T-cell (primary cell): ENCODE results near the gene BRWD1. TPM values are rescaled to one million over a fixed set of nuclear protein-coding genes. Genes with fewer than 3 reads are reported as not detected.

Experiments
- ATAC-seq, 4 experiments: fragments of 200-7000 bp in 3 of 4; fragments of 150-1000 bp in 1 of 4; cut with Tn5 transposase; replicated peaks in 1 of 4; 1 replicate in 3 of 4; 2 replicates in 1 of 4; pipeline ENCODE4 v1.10.0; 2021; ENCODE audit warnings: moderate library complexity in 3 of 4, mild to moderate bottlenecking in 2 of 4, moderate number of reproducible peaks in 1 of 4
- CTCF ChIA-PET, 2 donors: fragments of 300-600 bp; sonication (Branson Sonifier 250); formaldehyde crosslinking; loops; one replicate each; lab custom pipeline; 2022; ENCODE audit warnings: antibody characterized with exemption in 2 of 2; lab: Charles Lee
- POLR2A ChIA-PET, 2 donors: fragments of 300-600 bp; sonication (Branson Sonifier 250); formaldehyde crosslinking; loops; one replicate each; lab custom pipeline; 2022; ENCODE audit warnings: antibody characterized with exemption in 2 of 2; lab: Charles Lee
- DNase-seq, 35 experiments: peaks; one replicate each; pipeline versions ENCODE4 v3.0.0 to v3.0.0-alpha.2; 2013 to 2023
- H3K27ac ChIP-seq: one replicate; pipeline ENCODE4 v1.5.1; 2013; ENCODE audit warnings: low read length
- H3K27me3 ChIP-seq, 2 experiments: replicated peaks in 1 of 2; 1 replicate in 1 of 2; 2 replicates in 1 of 2; pipeline versions ENCODE4 v1.6.1 to v1.7.0; 2013; ENCODE audit warnings: low read length in 1 of 2, mixed read lengths in 1 of 2; ENCODE audit not compliant: control insufficient read depth in 2 of 2, insufficient read depth in 2 of 2; ENCODE audit errors: extremely low read depth in 1 of 2
- H3K36me3 ChIP-seq, 2 donors: 1 replicate in 1 of 2; 2 replicates in 1 of 2; pipeline versions ENCODE4 v1.6.1 to v1.7.0; 2013; ENCODE audit warnings: low read length in 1 of 2; ENCODE audit not compliant: control insufficient read depth in 2 of 2, insufficient read depth in 1 of 2; ENCODE audit errors: extremely low read depth in 1 of 2
- H3K4me1 ChIP-seq, 2 experiments: 1 replicate in 1 of 2; 2 replicates in 1 of 2; pipeline versions ENCODE4 v1.6.1 to v1.7.0; 2013; ENCODE audit warnings: low read length in 2 of 2, mixed read lengths in 1 of 2; ENCODE audit not compliant: insufficient read depth in 2 of 2, control insufficient read depth in 1 of 2; ENCODE audit errors: extremely low read depth in 1 of 2
- H3K4me3 ChIP-seq, 2 donors: 1 replicate in 1 of 2; 2 replicates in 1 of 2; pipeline versions ENCODE4 v1.5.1 to v1.7.0; 2013; ENCODE audit warnings: mild to moderate bottlenecking in 2 of 2, low read length in 1 of 2, moderate library complexity in 1 of 2; ENCODE audit not compliant: control insufficient read depth in 1 of 2; ENCODE audit errors: extremely low read depth in 1 of 2
- H3K9me3 ChIP-seq: 2 replicates; pipeline ENCODE4 v1.7.0; 2013
- H3K27ac Mint-ChIP-seq, 2 donors: one replicate each; pipeline ENCODE4 v1.8.0; 2020 to 2021; ENCODE audit warnings: mild to moderate bottlenecking in 2 of 2, mixed read lengths in 2 of 2
- H3K27me3 Mint-ChIP-seq, 2 donors: one replicate each; pipeline ENCODE4 v1.8.0; 2021 to 2022; ENCODE audit warnings: mixed read lengths in 2 of 2
- H3K36me3 Mint-ChIP-seq: one replicate; pipeline ENCODE4 v1.8.0; 2021; ENCODE audit warnings: mixed read lengths
- H3K4me1 Mint-ChIP-seq, 3 donors: one replicate each; pipeline ENCODE4 v1.8.0; 2020 to 2022; ENCODE audit warnings: mixed read lengths in 3 of 3, mild to moderate bottlenecking in 1 of 3
- H3K4me3 Mint-ChIP-seq, 3 donors: one replicate each; pipeline ENCODE4 v1.8.0; 2020 to 2022; ENCODE audit warnings: mild to moderate bottlenecking in 3 of 3, mixed read lengths in 3 of 3, moderate library complexity in 3 of 3
- H3K9me3 Mint-ChIP-seq, 3 donors: one replicate each; pipeline ENCODE4 v1.8.0; 2020 to 2022; ENCODE audit warnings: mixed read lengths in 3 of 3
- WGBS: methylation state at CpG from one replicate; pipeline ENCODE4 v1.1.5; 2013; ENCODE audit warnings: missing lambda C conversion rate; ENCODE audit not compliant: insufficient coverage; 5-methylcytosine and 5-hydroxymethylcytosine counted together
- total RNA-seq, 35 experiments: library from RNA in 6 of 35; stranded (reverse) in 6 of 35; fragments of 120-200 nt in 1 of 35; gene quantifications; one replicate each; pipeline versions ENCODE4 v1.2.1 to v1.2.4 and lab custom pipeline; 2013 to 2026

The BRWD1 gene
- total RNA-seq, 5 donors from 2014 or later (not counting 1 experiment from before 2014, with no cell fraction given) = 70.2 to 86.3 (median 75.2) TPM

DNA sequence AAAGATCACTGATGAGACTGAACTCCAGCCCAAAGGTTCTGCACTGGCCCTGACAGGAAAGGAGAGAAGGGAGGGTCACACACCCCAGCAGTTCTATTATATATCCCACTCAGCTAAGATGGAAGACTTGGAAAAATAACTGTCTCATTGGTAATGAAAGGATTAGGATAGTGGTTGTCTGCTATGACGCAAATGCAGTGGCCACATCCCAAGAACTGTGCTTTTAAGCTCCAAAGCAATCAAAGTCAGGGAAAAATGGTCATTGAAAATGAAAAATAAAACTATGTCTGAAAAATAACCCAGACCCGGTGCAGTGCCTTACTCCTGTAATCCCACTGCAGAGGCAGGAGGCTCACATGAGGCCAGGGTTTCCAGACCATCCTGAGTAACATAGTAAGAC lies 161.2 kb downstream of the BRWD1 start:
- DNase-seq (no peak), ATAC-seq (no peak)
- Mint-ChIP-seq H3K9me3 (no peaks in the 10 kb centered on the region), H3K27ac (no peak overlapping the region), H3K4me3 (no peak overlapping the region), H3K4me1 (no peaks in the 10 kb centered on the region), H3K36me3 (no peaks in the 10 kb centered on the region), H3K27me3 (peaks cover 0 to 6% of the 10 kb centered on the region in 2 donors)
- H3K4me1 ChIP-seq = no peaks in the 10 kb centered on the region
- H3K27me3 ChIP-seq = peaks cover 0 to 13% of the 10 kb centered on the region in 2 experiments
- no CpG with 5 or more reads among the region's 2 CpGs for WGBS
- ChIA-PET POLR2A (no interaction called here), CTCF (no interaction called here)
- H3K4me3 ChIP-seq = no peak overlapping the region
- no peak overlapping the region for H3K27ac ChIP-seq
- no peaks in the 10 kb centered on the region for H3K36me3 ChIP-seq
- no peaks in the 10 kb centered on the region for H3K9me3 ChIP-seq

DNA sequence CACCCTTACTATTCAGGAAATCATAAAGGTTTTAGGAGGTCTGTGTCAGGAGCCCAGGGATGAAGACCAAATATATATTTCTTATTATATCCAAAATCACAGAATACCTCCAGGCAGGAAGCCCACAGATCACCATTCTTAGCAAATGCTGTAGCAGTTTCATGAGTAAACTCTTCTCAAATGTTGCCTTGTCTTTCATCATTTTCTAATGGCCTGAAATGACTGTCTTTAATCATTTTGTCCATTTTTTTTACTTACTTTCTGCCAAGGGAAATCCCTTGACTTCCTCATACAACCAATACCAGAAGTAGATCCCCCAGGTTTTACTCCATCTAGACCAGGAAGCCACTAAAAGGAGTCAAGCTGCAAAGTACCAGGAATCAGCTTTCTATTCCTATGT lies 162.6 kb downstream of the BRWD1 start:
- Mint-ChIP-seq H3K27ac (no peak overlapping the region), H3K27me3 (peaks cover 0 to 6% of the 10 kb centered on the region in 2 donors), H3K4me1 (no peaks in the 10 kb centered on the region), H3K36me3 (no peaks in the 10 kb centered on the region), H3K9me3 (no peaks in the 10 kb centered on the region), H3K4me3 (no peak overlapping the region)
- H3K27me3 ChIP-seq = peaks cover 0 to 10% of the 10 kb centered on the region in 2 experiments
- ATAC-seq (no peak), DNase-seq (no peak)
- H3K36me3 ChIP-seq = no peaks in the 10 kb centered on the region
- H3K9me3 ChIP-seq = no peaks in the 10 kb centered on the region
- no peaks in the 10 kb centered on the region for H3K4me1 ChIP-seq
- H3K4me3 ChIP-seq = no peak overlapping the region
- ChIA-PET CTCF (interaction anchor here (0.6 to 1.0 kb wide), 2 partner anchors 12 to 643 kb away, joined by 3 to 4 read pairs; no protein-coding TSS in a partner anchor), POLR2A (no interaction called here)
- H3K27ac ChIP-seq = no peak overlapping the region

DNA sequence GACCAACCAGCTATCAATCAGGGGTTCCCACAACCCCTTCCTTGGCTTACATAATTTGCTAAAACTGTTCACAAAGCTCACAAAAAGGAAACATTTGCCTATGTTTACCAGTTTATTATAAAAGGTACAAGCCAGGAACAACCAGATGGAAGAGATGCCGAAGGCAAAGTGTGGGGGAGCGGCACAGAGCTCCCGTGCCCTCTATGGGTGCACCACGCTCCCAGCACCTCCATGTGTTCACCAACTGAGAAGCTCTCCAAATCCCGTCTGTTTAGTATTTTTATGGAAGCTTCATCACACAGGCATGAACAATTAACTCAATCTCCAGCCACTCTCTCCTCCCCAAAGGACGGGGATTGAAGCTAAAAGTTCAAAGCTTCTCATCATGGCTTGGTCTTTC lies 163.1 kb downstream of the BRWD1 start:
- Histone ChIP-seq H3K9me3 (no peaks in the 10 kb centered on the region), H3K27me3 (peaks cover 0 to 10% of the 10 kb centered on the region in 2 experiments), H3K4me1 (no peaks in the 10 kb centered on the region), H3K27ac (no peak overlapping the region), H3K4me3 (no peak overlapping the region), H3K36me3 (no peaks in the 10 kb centered on the region)
- Mint-ChIP-seq H3K27ac (no peak overlapping the region), H3K4me1 (no peaks in the 10 kb centered on the region), H3K9me3 (no peaks in the 10 kb centered on the region), H3K36me3 (no peaks in the 10 kb centered on the region), H3K27me3 (peaks cover 0 to 6% of the 10 kb centered on the region in 2 donors), H3K4me3 (no peak overlapping the region)
- ChIA-PET POLR2A (no interaction called here), CTCF (interaction anchor here (0.6 to 1.0 kb wide), 2 partner anchors 12 to 642 kb away, joined by 3 to 4 read pairs; no protein-coding TSS in a partner anchor)
- DNase-seq (no peak), ATAC-seq (no peak)
- WGBS = 93% methylated on average over 3 of the region's 6 CpGs

GRCh38 chr21:39149882-39150281 lies 163.6 kb downstream of the BRWD1 start:
- POLR2A ChIA-PET = no interaction called here

DNA sequence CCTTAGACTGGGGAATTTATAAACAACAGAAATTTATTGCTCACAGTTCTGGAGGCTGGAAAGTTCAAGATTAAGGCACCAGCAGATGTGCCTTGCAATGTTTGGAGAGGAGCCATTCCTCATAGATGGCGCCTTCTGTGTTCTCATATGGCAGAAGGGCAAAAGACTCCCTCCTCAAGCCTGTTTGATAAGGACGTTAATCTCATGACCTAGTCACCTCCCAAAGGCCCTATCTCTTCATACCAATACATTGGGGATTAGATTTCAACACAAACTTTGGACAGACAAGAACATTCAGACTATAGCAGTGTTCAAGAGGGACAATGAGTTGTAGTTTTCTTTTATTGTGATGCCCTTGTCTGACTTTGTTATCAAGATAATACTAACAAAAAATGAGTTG lies 164.5 kb downstream of the BRWD1 start:
- no peaks in the 10 kb centered on the region for H3K4me1 ChIP-seq
- WGBS = no CpG with 5 or more reads among the region's 2 CpGs
- no peaks in the 10 kb centered on the region for H3K9me3 ChIP-seq
- Mint-ChIP-seq H3K36me3 (no peaks in the 10 kb centered on the region), H3K4me3 (no peak overlapping the region), H3K27ac (no peak overlapping the region), H3K9me3 (no peaks in the 10 kb centered on the region), H3K27me3 (peaks cover 0 to 6% of the 10 kb centered on the region in 2 donors), H3K4me1 (no peaks in the 10 kb centered on the region)
- POLR2A ChIA-PET = no interaction called here
- no peak overlapping the region for H3K4me3 ChIP-seq
- DNase-seq (no peak), ATAC-seq (no peak)
- CTCF ChIA-PET = no interaction called here
- no peak overlapping the region for H3K27ac ChIP-seq
- no peaks in the 10 kb centered on the region for H3K36me3 ChIP-seq
- H3K27me3 ChIP-seq = peaks cover 0 to 10% of the 10 kb centered on the region in 2 experiments

More at GRCh38 chr21:39149882-39150281, 163.6 kb downstream of the BRWD1 start:
- H3K27ac ChIP-seq = no peak overlapping the region
- peaks cover 0 to 10% of the 10 kb centered on the region in 2 experiments for H3K27me3 ChIP-seq
- no peaks in the 10 kb centered on the region for H3K4me1 Mint-ChIP-seq
- no peaks in the 10 kb centered on the region for H3K9me3 Mint-ChIP-seq
- no peaks in the 10 kb centered on the region for H3K36me3 Mint-ChIP-seq
- no peaks in the 10 kb centered on the region for H3K4me1 ChIP-seq
- CTCF ChIA-PET = interaction anchor here in 1 of 2 donors (1.0 kb wide), 1 partner anchor 11 kb away, joined by 4 read pairs; no protein-coding TSS in a partner anchor
- no peaks in the 10 kb centered on the region for H3K9me3 ChIP-seq
- no peak for DNase-seq
- H3K36me3 ChIP-seq = no peaks in the 10 kb centered on the region
- no peak for ATAC-seq
- no peak overlapping the region for H3K4me3 Mint-ChIP-seq
- peaks cover 0 to 6% of the 10 kb centered on the region in 2 donors for H3K27me3 Mint-ChIP-seq
- no peak overlapping the region for H3K27ac Mint-ChIP-seq
- H3K4me3 ChIP-seq = no peak overlapping the region

GRCh38 chr21:39144191-39144590 lies 169.2 kb downstream of the BRWD1 start:
- no CpG with 5 or more reads among the region's 3 CpGs for WGBS
- Histone ChIP-seq H3K27ac (no peak overlapping the region), H3K36me3 (no peaks in the 10 kb centered on the region), H3K4me3 (no peak overlapping the region), H3K27me3 (peaks cover 0 to 2% of the 10 kb centered on the region in 2 experiments), H3K4me1 (no peaks in the 10 kb centered on the region), H3K9me3 (no peaks in the 10 kb centered on the region)
- no peak for ATAC-seq
- DNase-seq = no peak
- Mint-ChIP-seq H3K9me3 (no peaks in the 10 kb centered on the region), H3K4me3 (no peak overlapping the region), H3K27ac (no peak overlapping the region), H3K4me1 (no peaks in the 10 kb centered on the region), H3K36me3 (no peaks in the 10 kb centered on the region), H3K27me3 (peaks cover 0 to 5% of the 10 kb centered on the region in 2 donors)
- ChIA-PET POLR2A (no interaction called here), CTCF (no interaction called here)

DNA sequence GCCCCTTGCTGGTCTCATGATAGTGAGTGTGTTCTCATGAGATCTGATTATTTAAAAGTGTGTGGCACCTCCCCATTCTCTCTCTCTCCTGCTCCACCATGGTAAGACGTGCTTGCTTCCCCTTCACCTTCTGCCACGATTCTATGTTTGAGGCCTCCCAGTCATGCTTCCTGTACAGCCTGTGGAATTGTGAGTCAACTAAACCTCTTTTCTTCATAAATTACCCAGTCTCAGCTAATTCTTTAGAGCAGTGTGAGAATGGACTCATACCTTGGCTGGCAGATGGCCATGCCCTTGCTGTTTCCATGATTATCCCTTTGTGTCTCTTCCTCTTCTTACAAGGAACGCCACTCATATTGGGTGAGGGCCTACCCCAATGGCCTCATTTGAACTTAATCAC lies 170.5 kb downstream of the BRWD1 start:
- Mint-ChIP-seq H3K36me3 (no peaks in the 10 kb centered on the region), H3K4me1 (no peaks in the 10 kb centered on the region), H3K27me3 (peaks cover 0 to 5% of the 10 kb centered on the region in 2 donors), H3K9me3 (no peaks in the 10 kb centered on the region), H3K27ac (no peak overlapping the region), H3K4me3 (no peak overlapping the region)
- no peak overlapping the region for H3K27ac ChIP-seq
- H3K36me3 ChIP-seq = no peaks in the 10 kb centered on the region
- ATAC-seq (no peak), DNase-seq (no peak)
- peaks cover 0 to 2% of the 10 kb centered on the region in 2 experiments for H3K27me3 ChIP-seq
- ChIA-PET POLR2A (no interaction called here), CTCF (no interaction called here)
- H3K4me3 ChIP-seq = no peak overlapping the region
- no CpG with 5 or more reads among the region's 3 CpGs for WGBS
- no peaks in the 10 kb centered on the region for H3K9me3 ChIP-seq
- no peaks in the 10 kb centered on the region for H3K4me1 ChIP-seq
